Smooth muscle cell (in vitro differentiated cells): ENCODE data around the gene IL11. TPM values are rescaled to one million over a fixed set of nuclear protein-coding genes. Genes with fewer than 3 reads are reported as not detected.

Experiments used
- DNase-seq: peaks from one replicate; lab custom pipeline; 2025; ENCODE audit not compliant: unreplicated experiment; lab: John Stamatoyannopoulos, UW
- H2AFZ ChIP-seq: fragments of 200-600 bp; sonication (generic); 2 replicates; pipeline ENCODE4 v1.6.0; 2016; ENCODE audit warnings: antibody characterized with exemption, low read depth, mild to moderate bottlenecking
- H3F3A ChIP-seq: fragments of 200-600 bp; sonication (generic); 2 replicates; pipeline ENCODE4 v1.6.0; 2017; ENCODE audit warnings: antibody characterized with exemption, low read depth
- H3K27ac ChIP-seq: fragments of 200-600 bp; sonication (generic); 2 replicates; pipeline ENCODE4 v1.5.1; 2016; ENCODE audit warnings: low read depth, mild to moderate bottlenecking
- H3K27me3 ChIP-seq: fragments of 200-600 bp; sonication (generic); 2 replicates; pipeline ENCODE4 v1.6.1; 2016; ENCODE audit warnings: low read depth, mild to moderate bottlenecking
- H3K36me3 ChIP-seq: fragments of 200-600 bp; sonication (generic); 2 replicates; pipeline ENCODE4 v1.5.1; 2016; ENCODE audit warnings: low read depth
- H3K4me1 ChIP-seq: fragments of 200-600 bp; sonication (generic); 2 replicates; pipeline ENCODE4 v1.5.1; 2016; ENCODE audit warnings: low read depth
- H3K4me2 ChIP-seq: fragments of 200-600 bp; sonication (generic); 2 replicates; pipeline ENCODE4 v1.6.0; 2016; ENCODE audit warnings: mild to moderate bottlenecking
- H3K4me3 ChIP-seq: fragments of 200-600 bp; sonication (generic); 2 replicates; pipeline ENCODE4 v1.5.1; 2016; ENCODE audit warnings: mild to moderate bottlenecking
- H3K79me2 ChIP-seq: fragments of 200-600 bp; sonication (generic); 2 replicates; pipeline ENCODE4 v1.6.0; 2016; ENCODE audit warnings: low read depth, mild to moderate bottlenecking
- H3K9ac ChIP-seq: fragments of 200-600 bp; sonication (generic); 2 replicates; pipeline ENCODE4 v1.6.0; 2016; ENCODE audit warnings: low read depth
- H3K9me3 ChIP-seq: fragments of 200-600 bp; sonication (generic); replicated peaks from 2 replicates; pipeline ENCODE4 v1.5.1; 2016; ENCODE audit warnings: low read depth
- H4K20me1 ChIP-seq: fragments of 200-600 bp; sonication (generic); 2 replicates; pipeline ENCODE4 v1.6.0; 2016; ENCODE audit warnings: low read depth
- WGBS: methylation state at CpG from one replicate; pipeline ENCODE4 v1.1.7; 2016; ENCODE audit warnings: low lambda C conversion rate; 5-methylcytosine and 5-hydroxymethylcytosine counted together
- polyA plus RNA-seq: library from polyadenylated mRNA; unstranded; fragments of >200 nt; fragmentation: Nextera tagmentation; extraction: Ambion mirVana; gene quantifications from 2 replicates; pipeline ENCODE4 v1.2.1, GENCODE V29; 2016
- total RNA-seq: library from RNA; depleted of rRNA; stranded (reverse); fragments of >200 nt; gene quantifications from 2 replicates; pipeline ENCODE4 v1.2.3, GENCODE V29; 2014
- TF ChIP-seq, protein P1 (sequence below): fragments of 200-600 bp; sonication (generic); IDR thresholded peaks from 2 replicates; pipeline ENCODE4 v1.5.1; 2017; ENCODE audit warnings: borderline replicate concordance, mild to moderate bottlenecking, antibody characterized with exemption; ENCODE audit not compliant: insufficient read depth, poor library complexity, severe bottlenecking

The IL11 gene
- total and polyA plus RNA-seq, 2 experiments from 2014 or later: 40.1 to 66.4 TPM

GRCh38 chr19:55383279-55384130 is 13.2 kb upstream of the IL11 start:
- H3K4me2 ChIP-seq: peak overlapping the region; percentile 89
- no peaks in the 10 kb centered on the region for H3K36me3 ChIP-seq
- peaks cover 27% of the 10 kb centered on the region for H3K79me2 ChIP-seq
- H3K9me3 ChIP-seq: no peaks in the 10 kb centered on the region
- no peak overlapping the region for H2AFZ ChIP-seq
- peaks cover 9% of the 10 kb centered on the region for H3F3A ChIP-seq
- H3K27me3 ChIP-seq: no peaks in the 10 kb centered on the region
- H3K27ac ChIP-seq: no peak overlapping the region
- 17% methylated on average over 21 of the region's 88 CpGs for WGBS
- no peak for DNase-seq
- TF ChIP-seq, protein P1, sequence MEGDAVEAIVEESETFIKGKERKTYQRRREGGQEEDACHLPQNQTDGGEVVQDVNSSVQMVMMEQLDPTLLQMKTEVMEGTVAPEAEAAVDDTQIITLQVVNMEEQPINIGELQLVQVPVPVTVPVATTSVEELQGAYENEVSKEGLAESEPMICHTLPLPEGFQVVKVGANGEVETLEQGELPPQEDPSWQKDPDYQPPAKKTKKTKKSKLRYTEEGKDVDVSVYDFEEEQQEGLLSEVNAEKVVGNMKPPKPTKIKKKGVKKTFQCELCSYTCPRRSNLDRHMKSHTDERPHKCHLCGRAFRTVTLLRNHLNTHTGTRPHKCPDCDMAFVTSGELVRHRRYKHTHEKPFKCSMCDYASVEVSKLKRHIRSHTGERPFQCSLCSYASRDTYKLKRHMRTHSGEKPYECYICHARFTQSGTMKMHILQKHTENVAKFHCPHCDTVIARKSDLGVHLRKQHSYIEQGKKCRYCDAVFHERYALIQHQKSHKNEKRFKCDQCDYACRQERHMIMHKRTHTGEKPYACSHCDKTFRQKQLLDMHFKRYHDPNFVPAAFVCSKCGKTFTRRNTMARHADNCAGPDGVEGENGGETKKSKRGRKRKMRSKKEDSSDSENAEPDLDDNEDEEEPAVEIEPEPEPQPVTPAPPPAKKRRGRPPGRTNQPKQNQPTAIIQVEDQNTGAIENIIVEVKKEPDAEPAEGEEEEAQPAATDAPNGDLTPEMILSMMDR: no peak
- H4K20me1 ChIP-seq: peaks cover 27% of the 10 kb centered on the region
- peak overlapping the region; percentile 85 for H3K4me3 ChIP-seq
- no peak overlapping the region for H3K9ac ChIP-seq
- peaks cover 33% of the 10 kb centered on the region for H3K4me1 ChIP-seq

DNA sequence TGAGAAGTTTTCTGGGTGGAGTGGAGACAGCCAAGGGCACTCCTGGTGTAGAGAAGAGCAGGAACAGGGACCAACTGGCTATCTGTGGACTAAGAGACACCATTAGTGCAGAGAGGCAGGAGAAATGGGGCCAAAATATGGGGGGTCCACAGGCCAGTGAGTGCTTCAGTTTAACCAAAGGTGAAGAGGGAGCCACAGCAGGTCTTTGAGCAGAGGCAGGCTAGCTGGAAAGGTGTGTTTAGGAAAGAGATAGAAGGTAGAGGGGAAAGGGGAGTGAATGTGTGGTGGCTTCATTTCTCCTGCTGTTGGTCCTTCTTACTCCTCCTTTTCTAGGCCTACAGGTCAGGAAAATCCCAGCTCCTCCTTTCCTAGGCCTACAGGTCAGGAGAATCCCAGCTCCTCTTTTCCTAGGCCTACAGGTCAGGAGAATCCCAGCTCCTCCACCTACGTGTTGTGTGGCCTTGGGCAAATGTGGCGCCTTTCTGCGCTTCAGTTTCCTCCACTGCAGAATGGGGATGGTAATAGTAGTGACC is 12.3 kb upstream of the IL11 start:
- Histone ChIP-seq H2AFZ (no peak overlapping the region), H3K4me2 (no peak overlapping the region), H3K36me3 (no peaks in the 10 kb centered on the region), H3K27ac (no peak overlapping the region), H3K4me1 (peaks cover 33% of the 10 kb centered on the region), H4K20me1 (peaks cover 18% of the 10 kb centered on the region), H3K27me3 (no peaks in the 10 kb centered on the region), H3F3A (peaks cover 9% of the 10 kb centered on the region), H3K9ac (no peak overlapping the region), H3K79me2 (peaks cover 18% of the 10 kb centered on the region), H3K4me3 (no peak overlapping the region), H3K9me3 (no peaks in the 10 kb centered on the region)
- TF ChIP-seq, protein P1: no peak
- DNase-seq: no peak
- 98% methylated on average over 3 of the region's 3 CpGs for WGBS

GRCh38 chr19:55382013-55382412 is 11.8 kb upstream of the IL11 start:
- WGBS: 98% methylated on average over 4 of the region's 5 CpGs
- H3K4me1 ChIP-seq: peaks cover 30% of the 10 kb centered on the region
- no peak overlapping the region for H2AFZ ChIP-seq
- H4K20me1 ChIP-seq: peaks cover 12% of the 10 kb centered on the region
- no peak overlapping the region for H3K9ac ChIP-seq
- no peaks in the 10 kb centered on the region for H3K36me3 ChIP-seq
- H3K4me3 ChIP-seq: no peak overlapping the region
- DNase-seq: no peak
- peaks cover 12% of the 10 kb centered on the region for H3K79me2 ChIP-seq
- no peak overlapping the region for H3K4me2 ChIP-seq
- H3F3A ChIP-seq: peaks cover 9% of the 10 kb centered on the region
- H3K27ac ChIP-seq: no peak overlapping the region
- no peaks in the 10 kb centered on the region for H3K27me3 ChIP-seq
- no peaks in the 10 kb centered on the region for H3K9me3 ChIP-seq
- TF ChIP-seq, protein P1: no peak
